ENCODE data around the gene ATF3. TPM values are rescaled to one million over a fixed set of nuclear protein-coding genes. Genes with fewer than 3 reads are reported as not detected.

Gene ATF3
- total and polyA plus RNA-seq, 2 experiments from 2014 or later = 5.4 to 9.9 TPM

- Histone ChIP-seq H3K27ac (no peak overlapping the region), H3K4me3 (no peak overlapping the region), H3K4me1 (ENCODE audit: low read depth) (no peaks in the 10 kb centered on the region), H3K9me3 (ENCODE audit: low read depth) (no peaks in the 10 kb centered on the region), H3K36me3 (no peaks in the 10 kb centered on the region), H3K27me3 (no peaks in the 10 kb centered on the region)
- TF ChIP-seq, protein P1, sequence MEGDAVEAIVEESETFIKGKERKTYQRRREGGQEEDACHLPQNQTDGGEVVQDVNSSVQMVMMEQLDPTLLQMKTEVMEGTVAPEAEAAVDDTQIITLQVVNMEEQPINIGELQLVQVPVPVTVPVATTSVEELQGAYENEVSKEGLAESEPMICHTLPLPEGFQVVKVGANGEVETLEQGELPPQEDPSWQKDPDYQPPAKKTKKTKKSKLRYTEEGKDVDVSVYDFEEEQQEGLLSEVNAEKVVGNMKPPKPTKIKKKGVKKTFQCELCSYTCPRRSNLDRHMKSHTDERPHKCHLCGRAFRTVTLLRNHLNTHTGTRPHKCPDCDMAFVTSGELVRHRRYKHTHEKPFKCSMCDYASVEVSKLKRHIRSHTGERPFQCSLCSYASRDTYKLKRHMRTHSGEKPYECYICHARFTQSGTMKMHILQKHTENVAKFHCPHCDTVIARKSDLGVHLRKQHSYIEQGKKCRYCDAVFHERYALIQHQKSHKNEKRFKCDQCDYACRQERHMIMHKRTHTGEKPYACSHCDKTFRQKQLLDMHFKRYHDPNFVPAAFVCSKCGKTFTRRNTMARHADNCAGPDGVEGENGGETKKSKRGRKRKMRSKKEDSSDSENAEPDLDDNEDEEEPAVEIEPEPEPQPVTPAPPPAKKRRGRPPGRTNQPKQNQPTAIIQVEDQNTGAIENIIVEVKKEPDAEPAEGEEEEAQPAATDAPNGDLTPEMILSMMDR (IDR thresholded peaks at IDR 0.05; ENCODE audit: low read depth, low read length) = no peak
- no peak for DNase-seq (ENCODE audit: low read depth in 1 of 2, low spot score in 1 of 2)
Observed at GRCh38 chr1:212574732-212575131, 33.8 kb upstream of the ATF3 start.

GRCh38 chr1:212575333-212575732 is 33.2 kb upstream of the ATF3 start:
- H3K4me1 ChIP-seq (ENCODE audit: low read depth) = no peaks in the 10 kb centered on the region

GRCh38 chr1:212578041-212578440 is 30.5 kb upstream of the ATF3 start:
- Histone ChIP-seq H3K36me3 (no peaks in the 10 kb centered on the region), H3K4me1 (ENCODE audit: low read depth) (no peaks in the 10 kb centered on the region), H3K4me3 (no peak overlapping the region), H3K9me3 (ENCODE audit: low read depth) (no peaks in the 10 kb centered on the region), H3K27me3 (no peaks in the 10 kb centered on the region), H3K27ac (no peak overlapping the region)
- TF ChIP-seq, protein P1 (IDR thresholded peaks at IDR 0.05; ENCODE audit: low read depth, low read length) = no peak
- no peak for DNase-seq (ENCODE audit: low read depth in 1 of 2, low spot score in 1 of 2)

More at GRCh38 chr1:212575333-212575732, 33.2 kb upstream of the ATF3 start:
- Histone ChIP-seq H3K27me3 (no peaks in the 10 kb centered on the region), H3K27ac (no peak overlapping the region), H3K4me3 (no peak overlapping the region), H3K9me3 (ENCODE audit: low read depth) (no peaks in the 10 kb centered on the region), H3K36me3 (no peaks in the 10 kb centered on the region)
- no peak for DNase-seq (ENCODE audit: low read depth in 1 of 2, low spot score in 1 of 2)
- TF ChIP-seq, protein P1 (IDR thresholded peaks at IDR 0.05; ENCODE audit: low read depth, low read length) = no peak

DNA sequence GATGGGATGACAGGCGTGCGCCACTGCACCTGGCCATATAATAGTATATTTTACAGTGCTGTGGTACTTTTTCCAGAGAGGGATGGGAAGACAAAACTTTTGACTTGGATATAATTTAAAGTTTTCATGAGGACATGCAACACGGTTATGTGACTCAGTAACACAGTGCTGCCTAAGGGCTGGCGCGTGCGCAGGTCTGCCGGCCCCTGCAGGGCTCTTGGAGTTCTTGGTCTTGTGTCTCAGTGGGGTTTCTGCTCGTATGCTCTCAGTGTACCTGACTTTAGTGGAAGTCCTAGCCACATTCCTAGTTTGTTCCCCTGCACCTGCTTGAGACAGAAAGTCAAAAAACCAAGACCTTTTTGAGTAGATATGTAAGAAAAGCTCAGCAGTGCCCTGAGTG is 27.5 kb upstream of the ATF3 start:
- Histone ChIP-seq H3K27ac (no peak overlapping the region), H3K4me3 (no peak overlapping the region), H3K36me3 (no peaks in the 10 kb centered on the region), H3K4me1 (ENCODE audit: low read depth) (no peaks in the 10 kb centered on the region), H3K9me3 (ENCODE audit: low read depth) (no peaks in the 10 kb centered on the region), H3K27me3 (no peaks in the 10 kb centered on the region)
- no peak for DNase-seq (ENCODE audit: low read depth in 1 of 2, low spot score in 1 of 2)
- TF ChIP-seq, protein P1 (IDR thresholded peaks at IDR 0.05; ENCODE audit: low read depth, low read length) = no peak

DNA sequence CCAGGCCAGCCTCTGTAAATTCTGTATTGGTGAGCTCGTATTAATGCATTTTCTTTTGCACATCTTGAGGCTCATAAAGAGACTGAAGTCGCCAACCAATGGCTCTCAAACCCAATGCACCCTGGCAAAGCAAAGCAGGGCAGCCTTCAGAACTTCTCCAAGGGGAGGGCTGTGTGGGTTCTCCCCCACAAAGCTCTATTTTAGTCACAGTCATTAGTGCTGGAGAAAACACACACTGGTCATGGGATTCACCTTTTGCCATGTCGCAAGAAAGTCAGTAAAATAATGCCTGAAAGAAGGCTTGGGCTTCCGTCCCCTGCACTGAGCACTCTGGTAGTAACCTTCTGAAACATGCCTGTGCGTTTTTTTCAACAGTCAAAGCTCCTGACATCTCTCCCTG is 26.3 kb upstream of the ATF3 start:
- H3K9me3 ChIP-seq (ENCODE audit: low read depth) = no peaks in the 10 kb centered on the region
- no peak overlapping the region for H3K4me3 ChIP-seq
- no peaks in the 10 kb centered on the region for H3K27me3 ChIP-seq
- no peak overlapping the region for H3K27ac ChIP-seq
- DNase-seq (ENCODE audit: low read depth in 1 of 2, low spot score in 1 of 2) = no peak
- no peaks in the 10 kb centered on the region for H3K36me3 ChIP-seq
- TF ChIP-seq, protein P1 (IDR thresholded peaks at IDR 0.05; ENCODE audit: low read depth, low read length) = no peak
- no peaks in the 10 kb centered on the region for H3K4me1 ChIP-seq (ENCODE audit: low read depth)
